Stimulated activated naive CD8-positive, alpha-beta T cell treated with anti-CD3 and anti-CD28 coated beads, Interleukin-15, Interleukin-2, amounts not matched to agents 100 ng/mL and 50 ng/mL, for 24 hours (primary cell): ENCODE measurements around the gene GLTPD2.
A peak's percentile ranks its signal among the peaks of the same experiment; 100 is the strongest.

Source experiments
- H3K27ac Mint-ChIP-seq: one replicate; pipeline ENCODE4 v1.8.0; 2021; ENCODE audit warnings: mild to moderate bottlenecking, mixed read lengths
- H3K27me3 Mint-ChIP-seq: one replicate; pipeline ENCODE4 v1.8.0; 2021; ENCODE audit warnings: mixed read lengths
- H3K36me3 Mint-ChIP-seq: one replicate; pipeline ENCODE4 v1.8.0; 2021; ENCODE audit warnings: low read depth, mixed read lengths
- H3K4me1 Mint-ChIP-seq: one replicate; pipeline ENCODE4 v1.8.0; 2021; ENCODE audit warnings: low read depth, mixed read lengths
- H3K4me3 Mint-ChIP-seq: one replicate; pipeline ENCODE4 v1.8.0; 2021; ENCODE audit warnings: mild to moderate bottlenecking, mixed read lengths
- H3K9me3 Mint-ChIP-seq: one replicate; pipeline ENCODE4 v1.8.0; 2021; ENCODE audit warnings: mixed read lengths

Gene GLTPD2

DNA sequence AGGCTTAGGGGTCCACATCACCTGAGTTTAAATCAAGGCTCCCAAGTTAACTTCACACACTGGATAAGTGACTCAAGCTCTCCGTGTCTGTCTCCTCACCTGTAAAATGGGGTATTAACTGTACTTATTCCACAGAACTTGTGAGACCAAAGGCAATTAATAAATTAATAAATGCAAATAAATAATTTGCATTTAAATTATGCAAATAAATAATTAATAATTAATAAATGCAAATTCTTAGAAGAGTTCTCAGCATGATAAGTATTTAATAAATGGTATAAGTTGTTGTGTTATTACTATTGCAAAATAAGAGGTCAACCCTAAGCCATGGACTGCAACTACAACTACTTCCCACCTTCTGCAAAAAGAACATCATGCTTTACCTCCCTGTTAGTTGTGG lies 35.4 kb upstream of the GLTPD2 start:
- Mint-ChIP-seq H3K9me3 (no peaks in the 10 kb centered on the region), H3K27me3 (peaks cover 23% of the 10 kb centered on the region), H3K27ac (no peak overlapping the region), H3K4me3 (no peak overlapping the region), H3K36me3 (no peaks in the 10 kb centered on the region), H3K4me1 (peaks cover 3% of the 10 kb centered on the region)

GRCh38 chr17:4759776-4760236 lies 29.0 kb upstream of the GLTPD2 start:
- Mint-ChIP-seq H3K4me3 (no peak overlapping the region), H3K4me1 (no peaks in the 10 kb centered on the region), H3K9me3 (no peaks in the 10 kb centered on the region), H3K36me3 (no peaks in the 10 kb centered on the region), H3K27me3 (peaks cover 11% of the 10 kb centered on the region), H3K27ac (no peak overlapping the region)

DNA sequence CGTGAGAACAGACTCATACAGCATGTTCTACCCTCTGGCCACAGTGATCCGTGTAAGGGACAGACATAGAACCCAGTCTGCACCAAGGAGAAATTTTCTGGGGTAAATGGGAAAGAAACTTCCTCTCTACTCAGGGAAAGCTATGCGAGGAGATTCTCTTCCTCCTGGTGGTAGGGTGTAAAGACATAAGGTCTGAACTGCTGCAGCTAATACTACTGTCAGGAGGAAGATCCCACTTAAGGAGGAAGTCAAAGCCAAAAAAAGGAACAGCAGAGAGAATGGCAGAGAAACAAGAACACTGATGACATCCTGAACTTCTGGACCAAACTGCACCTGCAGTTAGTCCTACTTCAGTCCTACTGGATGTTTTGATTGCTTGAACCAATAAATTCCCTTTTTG lies 24.2 kb upstream of the GLTPD2 start:
- Mint-ChIP-seq H3K27me3 (peaks cover 4% of the 10 kb centered on the region), H3K4me3 (no peak overlapping the region), H3K9me3 (no peaks in the 10 kb centered on the region), H3K27ac (no peak overlapping the region), H3K4me1 (no peaks in the 10 kb centered on the region), H3K36me3 (no peaks in the 10 kb centered on the region)

DNA sequence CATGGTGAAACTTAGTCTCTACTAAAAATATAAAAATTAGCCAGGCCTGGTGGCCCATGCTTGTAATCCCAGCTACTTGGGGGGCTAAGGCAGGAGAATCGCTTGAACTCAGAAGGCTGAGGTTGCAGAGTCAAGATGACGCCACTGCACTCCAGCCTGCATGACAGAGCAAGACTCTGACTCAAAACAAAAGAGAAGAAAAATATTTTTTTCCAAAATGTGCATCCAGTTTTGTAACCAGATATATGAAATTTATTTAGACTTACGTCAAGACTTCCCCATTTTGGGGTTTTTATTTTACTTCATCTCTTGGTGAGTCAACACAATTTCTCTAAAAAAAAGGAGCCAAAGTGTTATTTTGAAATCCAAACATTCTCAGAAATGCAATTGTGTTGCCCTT lies 22.6 kb upstream of the GLTPD2 start:
- Mint-ChIP-seq H3K27me3 (no peaks in the 10 kb centered on the region), H3K4me1 (peaks cover 4% of the 10 kb centered on the region), H3K27ac (no peak overlapping the region), H3K36me3 (no peaks in the 10 kb centered on the region), H3K4me3 (no peak overlapping the region), H3K9me3 (no peaks in the 10 kb centered on the region)

DNA sequence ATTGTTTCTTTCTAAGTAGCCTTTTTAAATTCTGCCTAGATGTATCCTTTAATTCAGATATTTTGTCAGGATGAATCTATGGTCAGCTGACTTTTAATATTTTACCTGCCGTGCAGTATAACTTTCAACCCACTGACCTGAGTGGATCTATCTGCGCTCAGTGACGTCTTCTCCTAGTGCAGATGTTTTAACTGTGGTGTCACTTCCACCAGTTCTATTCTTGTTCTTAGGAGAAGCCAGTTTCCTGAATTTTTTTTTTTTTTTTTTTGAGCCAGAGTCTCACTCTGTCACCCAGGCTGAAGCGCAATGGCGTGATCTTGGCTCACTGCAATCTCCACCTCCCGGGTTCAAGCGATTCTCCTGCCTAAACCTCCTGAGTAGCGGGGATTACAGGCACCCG lies 22.0 kb upstream of the GLTPD2 start:
- Mint-ChIP-seq H3K4me1 (peaks cover 6% of the 10 kb centered on the region), H3K27me3 (no peaks in the 10 kb centered on the region), H3K36me3 (no peaks in the 10 kb centered on the region), H3K4me3 (no peak overlapping the region), H3K9me3 (no peaks in the 10 kb centered on the region), H3K27ac (no peak overlapping the region)

- peaks cover 8% of the 10 kb centered on the region for H3K4me1 Mint-ChIP-seq
- no peak overlapping the region for H3K27ac Mint-ChIP-seq
- H3K27me3 Mint-ChIP-seq: no peaks in the 10 kb centered on the region
- H3K9me3 Mint-ChIP-seq: no peaks in the 10 kb centered on the region
- H3K4me3 Mint-ChIP-seq: no peak overlapping the region
- no peaks in the 10 kb centered on the region for H3K36me3 Mint-ChIP-seq
These were observed 20.5 kb upstream of the GLTPD2 start for GRCh38 chr17:4768298-4768697.

- H3K9me3 Mint-ChIP-seq: no peaks in the 10 kb centered on the region
- no peaks in the 10 kb centered on the region for H3K27me3 Mint-ChIP-seq
- peaks cover 8% of the 10 kb centered on the region for H3K4me1 Mint-ChIP-seq
- H3K27ac Mint-ChIP-seq: no peak overlapping the region
- H3K4me3 Mint-ChIP-seq: no peak overlapping the region
- H3K36me3 Mint-ChIP-seq: no peaks in the 10 kb centered on the region
These were observed 19.1 kb upstream of the GLTPD2 start for GRCh38 chr17:4769628-4770027.

DNA sequence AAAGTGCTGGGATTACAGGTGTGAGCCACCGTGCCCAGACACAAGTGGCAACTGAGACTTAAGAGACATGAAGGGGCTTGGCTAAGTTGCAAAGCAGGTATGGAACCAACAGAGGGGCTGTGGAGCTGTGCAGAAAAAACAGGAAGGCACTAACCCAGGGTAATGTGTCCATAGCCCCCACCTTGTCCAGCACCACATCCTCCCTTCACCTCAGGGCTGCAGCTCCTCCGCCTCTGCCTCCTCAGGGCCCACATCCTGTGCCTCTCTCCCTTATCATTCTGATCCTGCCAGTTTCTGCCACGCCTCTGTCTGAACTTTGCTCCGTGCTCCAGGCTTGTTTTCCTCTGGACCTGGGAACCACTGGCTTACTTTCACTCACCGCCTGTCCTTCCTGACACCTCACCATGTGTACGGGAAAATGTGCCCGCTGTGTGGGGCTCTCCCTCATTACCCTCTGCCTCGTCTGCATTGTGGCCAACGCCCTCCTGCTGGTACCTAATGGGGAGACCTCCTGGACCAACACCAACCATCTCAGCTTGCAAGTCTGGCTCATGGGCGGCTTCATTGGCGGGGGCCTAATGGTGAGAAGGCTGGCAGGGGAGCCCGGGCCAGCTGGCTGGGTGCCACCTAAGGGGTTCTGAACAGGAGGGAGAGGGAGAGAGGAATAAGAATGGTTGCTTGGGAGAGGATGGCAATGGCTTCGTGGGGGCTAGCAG lies 17.1 kb upstream of the GLTPD2 start, which contains the start of gene TM4SF5:
Gene TM4SF5 (plus strand): TSS at position 368 of the 716 bp plus-strand sequence. CDS start 37 bp downstream, at position 405.
- Mint-ChIP-seq H3K36me3 (no peaks in the 10 kb centered on the region), H3K27ac (no peak within 1 kb of the TSS), H3K27me3 (no peaks in the 10 kb centered on the region), H3K4me1 (peaks cover 8% of the 10 kb centered on the region), H3K4me3 (no peak within 1 kb of the TSS), H3K9me3 (no peaks in the 10 kb centered on the region)

GRCh38 chr17:4772235-4772613 lies 16.5 kb upstream of the GLTPD2 start:
- H3K36me3 Mint-ChIP-seq: no peaks in the 10 kb centered on the region
- no peak overlapping the region for H3K4me3 Mint-ChIP-seq
- peaks cover 8% of the 10 kb centered on the region for H3K4me1 Mint-ChIP-seq
- H3K9me3 Mint-ChIP-seq: no peaks in the 10 kb centered on the region
- H3K27ac Mint-ChIP-seq: no peak overlapping the region
- no peaks in the 10 kb centered on the region for H3K27me3 Mint-ChIP-seq

DNA sequence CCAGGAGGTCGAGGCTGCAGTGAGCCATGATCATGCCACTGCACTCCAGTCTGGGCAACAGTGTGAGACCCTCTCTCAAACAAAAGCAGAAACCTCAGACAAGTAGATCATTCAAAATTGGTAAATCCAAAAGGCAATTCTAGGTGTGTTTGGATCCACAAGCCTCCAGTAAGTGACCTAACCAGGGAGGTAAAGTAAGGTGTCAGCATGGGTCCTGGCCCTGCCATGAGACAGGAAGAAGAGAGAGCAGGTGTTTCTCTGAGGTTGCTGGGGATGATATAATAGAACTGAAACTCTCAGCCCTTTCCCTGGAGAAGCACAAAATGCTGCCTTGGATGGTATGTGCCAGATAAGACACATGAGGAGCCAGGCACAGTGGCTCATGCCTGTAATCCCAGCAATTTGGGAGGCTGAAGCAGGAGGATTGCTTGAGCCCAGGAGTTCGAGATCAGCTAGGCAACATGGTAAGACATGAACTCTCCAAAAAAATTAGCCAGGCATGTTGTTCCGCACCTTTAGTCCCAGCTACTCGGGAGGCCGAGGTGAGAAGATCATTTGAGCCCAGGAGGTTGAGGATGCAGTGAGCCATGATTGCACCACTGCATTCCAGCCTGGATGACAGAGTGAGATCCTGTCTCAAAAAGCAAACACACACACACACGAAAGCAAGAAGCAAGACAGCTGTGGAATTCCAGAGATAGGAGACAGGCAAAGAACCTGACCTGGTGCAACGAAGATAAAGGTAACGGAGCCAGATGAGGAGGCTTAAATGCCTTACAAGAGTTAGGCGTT lies 10.6 kb upstream of the GLTPD2 start:
- Mint-ChIP-seq H3K36me3 (no peaks in the 10 kb centered on the region), H3K4me3 (no peak overlapping the region), H3K27me3 (peaks cover 20% of the 10 kb centered on the region), H3K9me3 (no peaks in the 10 kb centered on the region), H3K27ac (no peak overlapping the region), H3K4me1 (no peaks in the 10 kb centered on the region)

DNA sequence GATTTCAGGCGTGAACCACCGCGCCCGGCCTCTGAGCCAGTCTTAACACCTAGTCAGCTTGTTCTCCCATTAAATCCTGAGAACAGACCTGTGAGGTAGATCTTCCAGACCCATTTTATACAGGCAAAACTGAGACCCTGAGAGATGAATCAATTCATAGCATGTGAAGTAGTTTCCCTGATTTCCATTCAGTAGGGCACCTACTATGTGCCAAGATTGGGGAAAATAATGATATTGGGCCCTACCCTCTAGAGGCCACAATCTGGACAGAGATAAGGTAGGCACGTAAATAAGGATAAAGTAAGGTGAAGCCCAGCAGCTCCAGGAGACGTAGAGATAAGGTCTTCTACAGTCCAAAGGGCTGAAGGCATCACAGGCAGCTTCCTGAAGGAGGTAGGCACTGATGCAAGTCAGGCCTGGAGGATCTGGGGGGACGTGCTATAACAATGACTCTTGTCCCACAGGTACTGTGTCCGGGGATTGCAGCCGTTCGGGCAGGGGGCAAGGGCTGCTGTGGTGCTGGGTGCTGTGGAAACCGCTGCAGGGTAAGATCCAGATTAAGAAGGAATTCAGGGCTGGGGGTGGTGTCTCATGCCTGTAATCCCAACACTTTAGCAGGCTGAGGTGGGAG lies 8.3 kb upstream of the GLTPD2 start:
- Mint-ChIP-seq H3K4me3 (no peak overlapping the region), H3K27ac (no peak overlapping the region), H3K9me3 (no peaks in the 10 kb centered on the region), H3K36me3 (no peaks in the 10 kb centered on the region), H3K4me1 (peaks cover 3% of the 10 kb centered on the region), H3K27me3 (peaks cover 40% of the 10 kb centered on the region)

DNA sequence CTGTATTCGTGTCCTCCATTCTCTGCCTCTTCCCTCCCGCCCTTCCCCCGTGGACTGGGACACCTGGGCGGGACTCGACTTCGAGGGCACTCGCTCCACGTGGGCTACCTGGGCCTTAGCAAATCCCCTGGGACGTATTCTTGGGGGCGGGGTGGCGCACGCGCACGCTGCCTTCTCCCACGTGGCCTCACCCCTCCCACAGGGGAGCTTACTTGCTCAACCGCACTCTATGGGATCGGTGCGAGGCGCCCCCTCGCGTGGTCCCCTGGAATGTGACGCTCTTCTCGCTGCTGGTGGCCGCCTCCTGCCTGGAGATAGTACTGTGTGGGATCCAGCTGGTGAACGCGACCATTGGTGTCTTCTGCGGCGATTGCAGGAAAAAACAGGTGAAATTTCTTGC lies 6.1 kb upstream of the GLTPD2 start:
- no peak overlapping the region for H3K27ac Mint-ChIP-seq
- H3K9me3 Mint-ChIP-seq: no peaks in the 10 kb centered on the region
- H3K4me1 Mint-ChIP-seq: peaks cover 16% of the 10 kb centered on the region
- peaks cover 61% of the 10 kb centered on the region for H3K27me3 Mint-ChIP-seq
- no peaks in the 10 kb centered on the region for H3K36me3 Mint-ChIP-seq
- no peak overlapping the region for H3K4me3 Mint-ChIP-seq

DNA sequence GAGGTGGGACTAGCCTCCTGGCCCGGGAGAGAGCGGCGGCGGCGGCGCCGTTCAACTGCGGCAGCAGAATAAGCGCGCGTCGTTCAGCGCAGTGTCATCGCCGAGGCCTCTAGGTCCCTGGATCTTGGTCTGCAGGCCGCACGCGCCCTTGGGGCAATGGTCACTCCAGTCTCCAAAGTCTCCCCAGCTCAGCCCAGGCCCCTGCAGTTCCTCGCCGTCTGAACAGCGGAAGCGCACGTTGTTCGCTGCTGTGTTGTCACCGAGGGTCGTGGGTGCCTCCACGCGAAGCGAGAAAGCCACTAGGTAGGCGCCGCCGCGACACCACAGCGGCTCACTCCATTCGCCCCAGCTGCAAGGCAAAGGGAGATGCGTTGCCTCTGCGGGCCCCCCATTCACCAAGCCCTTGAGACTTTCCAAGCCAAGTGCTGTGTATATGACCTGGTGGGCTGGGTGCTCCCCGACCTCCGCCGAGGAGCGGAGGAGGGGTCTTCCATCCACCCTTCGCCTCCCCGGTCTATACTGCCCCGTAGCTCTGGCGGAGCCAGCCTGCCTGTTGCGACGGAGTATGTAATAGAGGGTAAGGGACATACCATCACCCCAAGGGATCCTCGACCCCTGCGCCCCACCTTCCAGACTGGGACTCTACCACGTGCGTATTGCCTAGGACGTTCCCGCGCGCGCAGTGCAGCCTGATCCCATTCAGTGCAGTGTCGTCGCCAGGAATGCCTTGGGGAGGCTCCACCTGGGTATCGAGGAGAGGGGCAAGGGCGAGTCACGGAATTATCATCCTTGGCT lies 3.3 kb upstream of the GLTPD2 start:
- Mint-ChIP-seq H3K27ac (no peak overlapping the region), H3K9me3 (no peaks in the 10 kb centered on the region), H3K4me1 (peaks cover 23% of the 10 kb centered on the region), H3K4me3 (peak overlapping the region; percentile 20), H3K27me3 (peaks cover 63% of the 10 kb centered on the region), H3K36me3 (no peaks in the 10 kb centered on the region)

- no peaks in the 10 kb centered on the region for H3K36me3 Mint-ChIP-seq
- peak within 1 kb of the TSS; percentile 20 for H3K4me3 Mint-ChIP-seq
- peaks cover 29% of the 10 kb centered on the region for H3K4me1 Mint-ChIP-seq
- no peak within 1 kb of the TSS for H3K27ac Mint-ChIP-seq
- H3K27me3 Mint-ChIP-seq: peaks cover 59% of the 10 kb centered on the region
- no peaks in the 10 kb centered on the region for H3K9me3 Mint-ChIP-seq
These were observed 2.7 kb upstream of the GLTPD2 start, which contains the start of gene VMO1 for GRCh38 chr17:4786106-4786511. Gene VMO1 (minus strand): TSS chr17:4786364. CDS start chr17:4786352, 12 bp downstream.
